ENCODE results near the gene GALNT9.
"Not testable (repeated sequence)": the region's sequence is repeated elsewhere in the genome, so short reads cannot be mapped to it uniquely, and the experiment has no call there.

GRCh38 chr12:132243171-132243570 lies 86.2 kb downstream of the GALNT9 start:
- TF ChIP-seq, protein P1, sequence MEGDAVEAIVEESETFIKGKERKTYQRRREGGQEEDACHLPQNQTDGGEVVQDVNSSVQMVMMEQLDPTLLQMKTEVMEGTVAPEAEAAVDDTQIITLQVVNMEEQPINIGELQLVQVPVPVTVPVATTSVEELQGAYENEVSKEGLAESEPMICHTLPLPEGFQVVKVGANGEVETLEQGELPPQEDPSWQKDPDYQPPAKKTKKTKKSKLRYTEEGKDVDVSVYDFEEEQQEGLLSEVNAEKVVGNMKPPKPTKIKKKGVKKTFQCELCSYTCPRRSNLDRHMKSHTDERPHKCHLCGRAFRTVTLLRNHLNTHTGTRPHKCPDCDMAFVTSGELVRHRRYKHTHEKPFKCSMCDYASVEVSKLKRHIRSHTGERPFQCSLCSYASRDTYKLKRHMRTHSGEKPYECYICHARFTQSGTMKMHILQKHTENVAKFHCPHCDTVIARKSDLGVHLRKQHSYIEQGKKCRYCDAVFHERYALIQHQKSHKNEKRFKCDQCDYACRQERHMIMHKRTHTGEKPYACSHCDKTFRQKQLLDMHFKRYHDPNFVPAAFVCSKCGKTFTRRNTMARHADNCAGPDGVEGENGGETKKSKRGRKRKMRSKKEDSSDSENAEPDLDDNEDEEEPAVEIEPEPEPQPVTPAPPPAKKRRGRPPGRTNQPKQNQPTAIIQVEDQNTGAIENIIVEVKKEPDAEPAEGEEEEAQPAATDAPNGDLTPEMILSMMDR (IDR thresholded peaks at IDR 0.05; ENCODE audit: low read depth, low read length): not testable (repeated sequence)
- not testable (repeated sequence) for TF ChIP-seq EZH2phosphoT487 (IDR thresholded peaks at IDR 0.05; ENCODE audit: low read depth)

Data from OCI-LY3 (cell line).